ENCODE data around the gene PAX9.
"Not testable (repeated sequence)": the region's sequence is repeated elsewhere in the genome, so short reads cannot be mapped to it uniquely, and the experiment has no call there.

Gene PAX9

DNA sequence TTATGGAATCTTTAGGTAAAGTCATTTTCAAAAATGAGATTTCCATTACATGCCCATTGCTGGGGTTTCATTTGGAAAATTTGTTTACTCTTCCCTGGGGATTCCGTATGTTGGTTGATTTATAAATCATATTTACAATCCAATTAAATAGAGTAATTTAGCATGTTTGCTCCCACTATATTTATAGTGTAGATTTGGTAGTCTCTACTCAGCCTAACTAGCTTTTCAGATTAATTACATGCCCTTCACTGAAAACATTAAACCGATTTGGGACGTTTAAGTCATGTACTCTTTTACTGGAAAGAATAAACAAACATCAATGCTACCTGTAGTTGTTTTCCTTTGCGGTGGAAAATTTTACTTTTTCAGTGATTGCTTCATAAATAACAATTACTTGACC, 10.4 kb downstream of the PAX9 start:
- DNase-seq (ENCODE audit: low spot score) (no peak), FAIRE-seq (no peak)

DNA sequence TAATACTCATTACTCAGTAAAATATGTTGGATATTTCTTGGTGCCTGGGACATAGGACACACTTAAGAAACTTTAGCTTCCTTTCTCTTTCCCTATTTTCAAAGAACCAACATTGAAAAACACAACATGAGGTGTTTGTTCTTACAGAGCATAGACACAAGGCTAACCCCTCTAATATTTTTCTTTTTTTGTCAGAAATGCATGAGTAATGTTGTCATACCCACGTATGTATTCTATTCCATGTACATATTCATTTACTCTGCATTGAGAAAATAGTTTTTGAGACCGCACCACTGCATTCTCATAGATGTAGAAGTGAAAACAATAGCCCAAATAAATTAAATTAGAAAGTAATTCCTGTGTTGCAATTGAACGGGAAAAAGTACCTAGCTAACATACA, 13.0 kb downstream of the PAX9 start:
- no peak for FAIRE-seq
- DNase-seq (ENCODE audit: low spot score), result no peak

DNA sequence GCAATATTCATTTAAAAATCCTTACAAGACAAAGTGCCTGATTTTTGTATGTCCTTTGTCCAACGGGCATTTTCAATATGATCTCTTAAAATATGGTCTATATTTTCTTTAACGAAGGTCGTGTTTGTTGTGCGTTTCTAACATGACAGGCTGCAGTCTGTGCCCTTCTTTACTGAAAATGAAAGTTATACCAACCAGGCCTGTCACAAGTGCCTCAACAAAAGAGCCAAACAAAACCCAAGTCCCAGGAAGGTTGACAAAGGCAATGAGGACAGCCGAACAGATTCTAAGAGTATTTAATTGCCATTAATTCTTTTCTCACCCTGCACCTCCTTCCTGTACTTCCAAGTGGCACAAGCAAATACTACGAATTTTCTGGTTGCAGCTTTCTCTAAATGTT, 13.9 kb downstream of the PAX9 start:
- no peak for FAIRE-seq
- DNase-seq (ENCODE audit: low spot score), result no peak

DNA sequence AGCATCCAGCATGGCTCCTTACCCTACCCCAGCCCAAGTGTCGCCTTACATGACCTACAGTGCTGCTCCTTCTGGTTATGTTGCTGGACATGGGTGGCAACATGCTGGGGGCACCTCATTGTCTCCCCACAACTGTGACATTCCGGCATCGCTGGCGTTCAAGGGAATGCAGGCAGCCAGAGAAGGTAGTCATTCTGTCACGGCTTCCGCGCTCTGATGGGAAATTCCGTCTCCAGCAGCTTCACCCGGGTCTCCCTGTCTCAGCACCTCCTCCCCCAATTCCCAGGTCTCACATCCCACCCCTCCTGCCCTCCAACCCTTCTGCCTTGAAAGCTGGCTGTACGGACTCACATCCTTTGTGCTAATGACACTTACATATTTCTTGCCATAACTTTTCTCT, 14.6 kb downstream of the PAX9 start:
- DNase-seq (ENCODE audit: low spot score) (no peak), FAIRE-seq (no peak)

DNA sequence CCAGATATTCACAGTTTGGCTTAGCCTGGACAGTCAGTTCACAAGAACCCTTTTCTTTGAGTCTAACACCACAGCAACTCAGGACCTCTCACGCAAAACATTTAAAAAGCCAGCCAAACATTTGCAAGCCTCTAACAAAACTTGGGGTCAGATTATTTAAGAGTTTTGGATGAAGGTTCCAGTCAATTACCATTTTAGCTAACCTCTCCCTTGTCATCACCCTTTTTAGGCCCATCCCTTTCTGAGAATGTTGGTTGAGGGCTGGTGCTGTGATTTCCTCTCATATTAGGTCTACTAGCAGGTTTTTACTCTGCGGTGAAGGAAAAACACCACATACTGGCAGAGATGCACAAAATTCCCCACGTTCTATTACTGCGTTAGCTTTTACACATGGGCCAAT, 20.7 kb downstream of the PAX9 start:
- DNase-seq (ENCODE audit: low spot score), result no peak
- no peak for FAIRE-seq

DNA sequence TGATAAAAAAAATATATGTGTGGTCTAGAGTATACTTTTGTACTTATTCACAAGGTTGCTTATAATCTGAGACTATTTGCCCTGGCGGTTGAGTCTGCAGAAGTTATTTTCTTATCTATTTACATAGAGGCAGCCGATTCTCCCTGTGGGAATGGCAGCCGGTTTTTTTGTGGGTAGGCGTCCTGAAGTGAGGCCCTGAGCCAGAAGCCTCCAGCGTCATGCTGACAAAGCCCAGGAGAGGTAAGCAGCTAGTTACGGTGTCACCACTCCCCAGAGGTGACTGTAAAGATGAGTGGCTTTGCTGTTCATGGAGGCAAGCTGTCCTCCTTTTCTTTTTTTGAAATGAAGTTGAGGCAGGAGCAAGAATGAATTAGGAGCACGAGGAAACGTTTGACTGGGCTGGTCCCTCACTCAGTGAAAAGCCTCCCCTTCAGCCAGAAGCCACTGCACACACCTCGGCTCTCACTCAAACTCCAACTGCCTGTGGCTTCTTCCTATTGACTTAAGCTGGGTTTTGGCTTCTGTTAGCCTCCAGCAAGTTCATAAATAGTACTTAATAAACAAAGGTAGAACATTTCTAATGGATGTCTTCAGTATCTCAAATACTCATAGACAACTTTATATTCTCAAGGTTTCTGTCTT, 21.5 kb downstream of the PAX9 start:
- FAIRE-seq (no peak), DNase-seq (ENCODE audit: low spot score) (no peak)

DNA sequence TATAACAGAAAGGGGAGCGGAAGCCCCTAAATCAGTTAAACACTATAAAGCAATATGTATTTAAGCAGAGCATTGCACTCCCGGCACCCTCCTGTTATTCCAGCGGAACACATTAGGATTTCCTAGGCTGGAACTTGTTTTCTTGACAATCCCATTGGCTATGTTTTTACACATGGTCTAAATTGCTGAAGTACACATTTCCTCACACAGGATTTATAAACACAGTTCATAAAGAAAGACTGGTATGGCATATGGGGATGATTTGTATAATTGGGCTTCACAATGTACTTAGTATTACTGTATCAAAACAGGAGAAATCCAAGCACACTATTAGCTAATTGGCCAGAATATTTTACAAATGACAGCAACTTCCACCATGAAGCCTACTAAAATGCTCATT, 23.3 kb downstream of the PAX9 start:
- FAIRE-seq (no peak), DNase-seq (ENCODE audit: low spot score) (no peak)

DNA sequence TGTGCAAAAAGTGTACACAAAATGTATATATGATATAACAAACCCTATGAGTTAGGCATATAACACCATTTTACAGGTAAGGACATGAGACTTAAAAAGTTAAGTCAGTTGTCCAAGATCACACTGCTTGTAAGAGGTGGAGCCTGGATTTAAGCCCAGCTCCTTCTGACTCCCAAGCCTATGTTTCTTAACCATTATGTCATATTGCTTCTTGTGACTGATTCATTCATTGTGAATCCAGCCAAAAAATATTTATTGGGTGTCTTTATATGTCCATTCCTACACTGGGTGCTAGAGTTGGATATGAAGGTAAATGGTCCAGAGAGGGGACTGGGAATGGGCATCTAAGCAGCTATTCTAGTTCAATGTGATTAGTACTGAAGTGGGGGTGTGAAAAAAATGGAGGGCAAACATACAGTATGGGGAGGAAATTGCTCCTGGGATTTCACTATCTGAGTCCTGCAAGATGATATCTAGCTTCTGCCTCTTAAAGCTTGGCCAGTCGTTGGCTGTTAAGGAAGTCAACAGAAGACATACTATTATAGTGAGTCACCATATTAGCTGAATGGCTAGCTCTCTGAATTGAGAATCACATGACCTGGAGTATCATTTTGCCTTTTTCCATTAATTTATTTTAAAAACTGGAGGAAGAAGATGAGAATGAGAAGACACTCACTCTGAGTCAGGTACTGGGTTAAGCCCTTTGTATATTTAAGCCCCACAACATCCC, 28.8 kb downstream of the PAX9 start:
- no peak for DNase-seq (ENCODE audit: low spot score)
- FAIRE-seq, result no peak

DNA sequence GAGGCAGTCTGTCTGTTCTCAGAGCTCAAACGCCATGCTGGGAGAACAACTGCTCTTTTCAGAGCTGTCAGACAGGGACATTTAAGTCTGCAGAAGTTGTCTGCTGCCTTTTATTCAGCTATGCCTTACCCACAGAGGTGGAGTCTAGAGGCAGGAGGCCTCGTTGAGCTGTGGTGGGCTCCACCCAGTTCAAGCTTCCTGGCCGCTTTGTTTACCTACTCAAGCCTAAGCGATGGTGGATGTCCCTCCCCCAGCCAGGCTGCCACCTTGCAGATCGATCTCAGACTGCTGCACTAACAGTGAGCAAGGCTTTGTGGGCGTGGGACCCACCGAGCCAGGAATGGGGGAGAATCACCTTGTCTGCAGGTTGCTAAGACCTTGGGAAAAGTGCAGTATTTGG, 37.8 kb downstream of the PAX9 start:
- not testable (repeated sequence) for FAIRE-seq; DNase-seq (ENCODE audit: low spot score)

DNA sequence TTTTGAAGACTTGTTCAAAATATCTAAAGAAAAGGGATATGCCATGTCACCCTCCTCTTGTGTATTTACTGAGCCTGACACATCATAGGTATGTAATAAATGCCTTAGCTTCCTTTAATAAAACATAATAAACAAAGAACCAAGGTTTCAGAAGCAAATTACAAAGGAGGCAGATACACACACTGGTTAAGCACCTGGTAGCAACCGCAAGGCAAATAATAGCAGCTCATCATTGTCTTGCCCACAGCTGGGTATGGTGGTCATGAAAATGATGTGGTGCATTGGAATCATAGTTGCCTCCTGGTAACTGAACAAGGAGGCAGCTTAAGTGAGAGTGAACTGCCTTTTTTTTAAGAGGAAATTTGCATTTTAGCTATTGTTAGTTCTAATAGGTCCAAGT, 39.0 kb downstream of the PAX9 start:
- DNase-seq (ENCODE audit: low spot score) (no peak), FAIRE-seq (no peak)

DNA sequence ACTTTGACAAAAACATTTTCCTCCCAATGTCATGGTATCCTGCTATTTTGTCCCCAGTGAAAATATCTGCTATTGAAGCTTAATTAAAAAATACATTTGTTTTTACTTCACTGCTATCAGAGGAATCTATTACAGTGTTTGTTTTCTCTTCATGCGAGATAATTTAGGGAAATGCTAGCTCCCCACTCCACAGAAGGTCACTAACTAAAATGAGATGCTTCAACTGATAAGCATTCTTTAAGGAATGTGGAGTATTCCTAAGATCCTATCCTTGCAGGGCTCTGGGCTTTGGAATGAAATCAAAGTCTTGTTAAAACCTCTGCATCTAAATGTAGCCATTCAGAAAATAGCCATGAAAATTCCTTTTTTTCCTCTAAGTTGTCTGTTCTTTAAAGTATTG, 39.5 kb downstream of the PAX9 start:
- DNase-seq (ENCODE audit: low spot score) (no peak), FAIRE-seq (no peak)

DNA sequence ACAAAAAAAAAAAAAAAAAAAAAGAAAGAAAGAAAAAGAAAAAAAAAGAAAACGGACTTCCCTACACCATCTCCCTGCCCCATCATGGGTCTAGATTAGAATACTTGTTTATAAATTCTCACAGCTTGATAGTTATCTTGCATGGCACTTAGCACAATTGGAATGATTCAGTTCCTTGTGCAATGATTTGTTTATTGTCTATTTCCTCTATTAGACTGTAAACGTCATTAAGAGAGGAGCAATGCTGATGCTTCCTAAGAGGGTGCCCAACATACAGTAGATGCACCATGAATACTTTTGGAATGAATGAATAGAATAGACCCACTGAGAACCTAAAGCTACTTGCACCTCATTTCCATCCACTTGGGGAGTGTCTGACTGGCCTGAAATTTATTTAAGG, 40.8 kb downstream of the PAX9 start:
- FAIRE-seq, result no peak
- no peak for DNase-seq (ENCODE audit: low spot score)

DNA sequence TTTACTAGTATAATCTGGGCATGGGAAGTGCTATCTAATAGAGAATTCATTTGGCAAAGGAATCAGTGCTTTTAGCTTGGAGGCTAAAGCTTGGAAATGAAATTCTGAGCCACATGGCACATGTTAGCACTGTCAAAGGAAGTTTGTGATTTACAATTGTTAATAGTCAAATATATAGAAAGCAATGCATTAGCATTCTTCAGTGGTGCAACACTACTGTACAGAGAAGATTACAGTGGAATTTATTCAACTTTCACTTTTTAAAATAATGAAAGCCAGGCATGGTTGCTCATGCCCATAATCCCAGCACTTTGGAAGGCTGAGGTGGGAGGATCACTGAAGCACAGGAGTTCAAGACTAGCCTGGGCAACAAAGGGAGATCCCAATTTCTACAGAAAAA, 45.9 kb downstream of the PAX9 start:
- FAIRE-seq, result no peak
- no peak for DNase-seq (ENCODE audit: low spot score)

DNA sequence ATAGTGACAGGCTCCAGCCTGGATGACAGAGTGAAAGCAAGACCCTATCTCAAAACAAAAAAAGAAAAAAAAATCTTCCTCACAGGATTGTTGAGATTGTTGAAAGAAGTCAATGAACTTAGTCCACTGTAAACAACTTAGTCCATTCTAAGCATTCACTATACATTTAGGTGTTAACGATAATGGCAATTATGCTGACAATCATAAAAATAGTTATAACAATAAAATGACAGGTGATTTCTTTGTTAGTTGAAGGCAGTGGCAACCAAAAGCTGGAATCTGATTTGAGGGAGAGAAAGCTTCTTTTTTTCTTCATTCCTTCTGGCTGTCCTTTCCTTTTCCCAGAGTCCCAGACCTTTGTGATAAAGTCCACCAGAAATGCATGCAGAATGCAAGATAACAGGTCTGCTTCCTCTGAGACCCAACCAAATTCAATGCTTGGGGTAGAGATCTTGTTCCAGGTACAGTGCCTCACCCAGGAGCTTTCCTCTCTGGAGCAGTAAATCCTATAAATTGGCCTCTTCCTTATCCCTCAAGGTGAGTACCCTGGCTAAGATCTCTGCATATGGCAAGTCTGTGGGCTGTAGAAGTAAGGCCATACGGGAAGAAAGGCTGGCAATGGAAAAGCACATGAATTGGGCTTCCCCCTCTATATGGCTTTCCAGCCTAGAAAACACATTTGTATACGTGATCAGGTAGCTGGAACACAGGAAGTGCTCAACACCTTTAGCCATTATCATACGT, 52.5 kb downstream of the PAX9 start:
- DNase-seq (ENCODE audit: low spot score), result no peak
- FAIRE-seq, result no peak

DNA sequence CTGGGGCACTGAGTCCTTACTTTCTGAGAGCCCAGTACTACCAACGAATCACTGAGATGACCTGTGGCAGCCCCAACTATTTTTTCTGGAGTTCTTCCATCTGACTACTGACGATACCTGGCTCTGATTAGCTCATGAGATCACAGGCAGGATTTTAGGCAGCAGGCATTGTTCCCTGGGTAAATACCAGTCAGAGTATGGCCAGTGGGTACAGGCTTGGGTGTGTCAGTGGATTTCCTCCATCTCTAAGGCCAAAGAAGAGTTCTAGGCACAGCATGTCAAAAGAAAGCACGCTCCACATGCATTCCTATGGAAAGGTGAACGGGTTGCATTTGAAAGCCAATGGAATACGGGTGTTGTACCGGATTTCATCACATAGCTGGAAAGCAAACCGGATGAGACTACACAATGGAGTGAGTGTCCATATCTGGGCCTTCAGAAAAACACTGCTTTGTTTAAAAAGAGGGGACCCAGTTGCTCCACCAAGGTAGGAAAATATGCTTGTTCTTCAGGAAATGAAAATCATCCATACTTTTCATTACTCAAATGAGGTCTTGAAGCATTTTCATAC, 55.0 kb downstream of the PAX9 start:
- FAIRE-seq (no peak), DNase-seq (ENCODE audit: low spot score) (no peak)

DNA sequence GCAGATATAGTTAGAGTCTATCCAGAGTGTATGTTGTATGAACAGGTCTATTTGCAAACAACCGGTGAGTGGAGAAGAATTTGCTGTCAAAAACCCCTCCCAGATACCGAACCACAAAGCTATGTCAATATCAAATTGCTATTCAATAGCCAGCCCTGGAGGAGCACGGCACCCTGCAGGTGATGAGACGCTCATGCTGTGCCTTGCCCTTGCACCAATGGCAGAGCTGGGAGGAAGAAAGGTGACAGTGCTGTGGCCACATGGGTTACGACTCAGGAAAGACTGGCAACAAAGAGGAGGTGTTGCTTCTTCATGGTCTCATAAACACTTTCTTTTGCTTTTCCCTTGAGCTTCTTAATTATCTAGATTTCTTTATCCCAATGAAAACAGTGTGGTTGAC, 55.7 kb downstream of the PAX9 start:
- DNase-seq (ENCODE audit: low spot score) (no peak), FAIRE-seq (no peak)

DNA sequence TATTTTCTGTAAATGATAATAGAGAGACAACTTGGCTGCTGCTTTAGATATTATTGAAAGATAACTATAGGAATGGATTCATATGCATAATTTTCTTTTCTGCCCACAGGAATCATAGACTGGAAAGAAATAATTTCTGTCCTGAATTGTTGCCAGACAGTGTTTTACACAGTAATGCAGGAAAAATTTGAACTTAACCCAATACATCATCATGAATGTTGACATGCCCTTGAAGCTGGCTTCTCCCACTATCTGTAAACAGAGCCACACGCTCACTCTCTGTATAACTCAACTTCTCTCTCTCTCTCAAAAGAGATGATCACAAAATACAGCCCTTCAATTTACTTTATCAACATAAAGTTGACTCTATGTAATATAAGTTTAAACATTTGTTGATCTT, 56.6 kb downstream of the PAX9 start:
- FAIRE-seq, result no peak

DNA sequence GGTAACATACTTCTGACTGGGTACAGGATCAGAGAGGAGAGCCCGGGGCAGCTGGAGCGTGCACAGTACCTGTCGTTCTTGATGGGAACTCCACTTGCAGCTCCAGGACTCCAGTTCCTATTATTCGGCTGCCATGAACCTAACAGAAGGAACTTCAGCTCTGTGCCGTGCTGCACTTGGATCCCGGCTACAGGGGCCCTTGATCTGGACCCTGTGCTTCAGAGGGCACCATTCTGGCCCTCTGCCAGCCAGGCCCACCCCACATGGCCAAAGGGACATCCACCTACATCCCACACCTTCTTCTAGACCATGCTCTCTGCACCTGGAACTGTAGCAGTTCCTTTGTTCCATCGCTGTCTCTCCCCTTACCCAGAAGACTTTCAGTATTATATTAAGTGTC, 58.2 kb downstream of the PAX9 start:
- DNase-seq (ENCODE audit: low spot score) (no peak), FAIRE-seq (no peak)

More for the DNA sequence above, 56.6 kb downstream of the PAX9 start:
- DNase-seq (ENCODE audit: low spot score), result no peak

DNA sequence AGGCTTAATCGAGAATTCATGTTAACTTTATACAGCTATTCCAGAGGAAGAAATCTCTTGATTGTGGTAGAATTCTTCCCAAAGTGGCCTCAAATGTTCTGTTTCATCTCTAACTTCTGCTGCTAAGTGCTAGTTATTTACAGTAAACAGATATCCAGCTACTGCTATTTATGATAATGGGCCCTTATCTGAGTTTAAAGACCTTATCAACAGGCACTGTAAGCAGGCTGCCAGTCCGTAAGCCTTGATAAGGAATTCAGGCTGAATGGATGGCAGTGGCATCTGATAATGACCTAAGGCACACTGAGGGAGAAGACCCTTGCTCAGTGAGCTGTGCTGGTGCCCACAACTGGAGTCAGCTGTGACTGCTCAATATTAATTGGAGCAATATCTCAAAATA, 59.0 kb downstream of the PAX9 start:
- FAIRE-seq (no peak), DNase-seq (ENCODE audit: low spot score) (no peak)

DNA sequence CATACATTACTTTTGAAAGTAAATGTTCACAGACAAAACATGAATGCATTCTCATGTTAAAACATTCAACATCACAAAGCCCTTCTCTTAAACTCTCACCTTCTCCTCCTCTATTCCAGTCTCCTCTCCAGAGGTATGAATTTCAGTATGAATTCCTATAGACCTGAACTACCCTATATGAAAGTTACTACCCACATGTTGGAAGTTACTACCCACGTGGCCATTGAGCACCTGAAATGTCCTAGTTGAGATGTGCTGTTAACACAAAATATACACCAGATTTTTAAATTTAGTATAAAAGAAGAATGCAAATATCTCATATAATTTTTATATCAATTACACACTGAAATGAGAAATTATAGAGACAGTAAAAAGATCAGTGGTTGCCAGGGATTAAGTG, 60.2 kb downstream of the PAX9 start:
- DNase-seq (ENCODE audit: low spot score), result no peak
- FAIRE-seq, result no peak

DNA sequence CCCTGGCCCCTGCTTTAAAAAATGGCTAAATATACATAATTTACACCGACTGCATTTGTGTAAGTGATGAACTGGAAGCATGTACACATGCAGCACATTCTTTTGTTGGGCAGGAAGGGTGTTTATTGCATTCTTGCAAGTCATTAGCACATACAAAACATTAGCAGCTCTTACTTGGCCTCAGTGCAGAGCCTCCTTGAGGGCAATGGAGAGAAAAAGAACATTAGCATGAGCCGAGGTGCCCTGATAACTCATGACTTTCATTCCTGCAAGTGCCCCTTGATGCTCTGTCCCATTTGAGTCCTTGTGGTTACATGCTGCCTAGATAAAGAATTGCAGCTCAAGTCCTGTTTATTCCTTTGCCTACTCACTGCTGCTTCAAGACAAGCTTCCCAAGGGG, 61.9 kb downstream of the PAX9 start:
- FAIRE-seq (no peak), DNase-seq (ENCODE audit: low spot score) (no peak)

DNA sequence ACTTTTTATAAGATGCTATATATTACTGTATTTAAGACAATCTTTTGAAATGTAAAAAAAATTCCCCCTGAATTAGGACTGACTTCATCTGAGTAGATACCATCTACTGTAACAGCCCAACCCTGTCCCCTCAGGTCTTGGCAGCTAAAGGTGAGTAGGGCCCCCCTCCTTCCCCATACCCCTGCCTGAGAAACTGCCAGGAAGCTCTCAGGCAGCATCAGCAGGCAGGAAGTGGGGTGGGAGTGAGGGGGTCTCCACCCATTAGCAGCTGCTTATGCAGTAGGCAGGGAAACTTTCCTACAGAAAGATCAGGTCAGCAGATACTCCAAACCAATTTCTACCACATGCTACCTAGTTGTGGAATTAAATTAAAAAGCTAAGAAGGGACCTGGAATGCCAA, 62.5 kb downstream of the PAX9 start:
- DNase-seq (ENCODE audit: low spot score), result no peak
- no peak for FAIRE-seq
